OCI-LY3 (cell line): ENCODE results near the gene UBE2QL1.

Experiments used
- H2AFZ ChIP-seq: fragments of 200-600, 300-600 bp; shearing (Covaris generic); 2 replicates; pipeline ENCODE4 v1.6.0; 2014; ENCODE audit warnings: antibody characterized with exemption, low read depth, low read length
- H3K27ac ChIP-seq: fragments of 200-600, 300-600 bp; sonication (generic); 2 replicates; pipeline ENCODE4 v1.5.1; 2014; ENCODE audit warnings: mild to moderate bottlenecking, low read length, moderate library complexity, mixed read lengths
- H3K27me3 ChIP-seq: fragments of 200-600, 300-600 bp; sonication (generic); 2 replicates; pipeline ENCODE4 v1.6.1; 2014; ENCODE audit warnings: low read depth, low read length, mixed read lengths
- H3K36me3 ChIP-seq: fragments of 200-600, 300-600 bp; sonication (generic); replicated peaks from 2 replicates; pipeline ENCODE3; 2014; ENCODE audit warnings: low read depth, low read length, mixed read lengths
- H3K4me1 ChIP-seq: fragments of 300-600, 200-600 bp; sonication (generic); 2 replicates; pipeline ENCODE4 v1.6.1; 2014; ENCODE audit warnings: low read length, mixed read lengths
- H3K4me2 ChIP-seq: fragments of 200-600, 300-600 bp; sonication (generic); 2 replicates; pipeline ENCODE4 v1.6.1; 2014; ENCODE audit warnings: low read length, mixed read lengths
- H3K4me3 ChIP-seq: fragments of 300-600, 200-600 bp; sonication (generic); 2 replicates; pipeline ENCODE4 v1.5.1; 2014; ENCODE audit warnings: antibody characterized with exemption, mild to moderate bottlenecking, low read length, moderate library complexity
- H3K79me2 ChIP-seq: fragments of 300-600, 200-600 bp; shearing (Covaris generic); 2 replicates; pipeline ENCODE4 v1.6.1; 2014; ENCODE audit warnings: mild to moderate bottlenecking, low read length, mixed read lengths
- H3K9ac ChIP-seq: fragments of 300-600, 200-600 bp; shearing (Covaris generic); 2 replicates; pipeline ENCODE4 v1.6.0; 2014; ENCODE audit warnings: mild to moderate bottlenecking, low read length, moderate library complexity
- H3K9me3 ChIP-seq: fragments of 200-600, 300-600 bp; shearing (Covaris generic); 2 replicates; pipeline ENCODE4 v1.6.1; 2014; ENCODE audit warnings: low read length, mixed read lengths; ENCODE audit not compliant: insufficient read depth
- H4K20me1 ChIP-seq: fragments of 200-600, 300-600 bp; sonication (generic); 2 replicates; pipeline ENCODE4 v1.6.1; 2016; ENCODE audit warnings: low read length, mixed read lengths; ENCODE audit not compliant: insufficient read depth
- EZH2phosphoT487 ChIP-seq: fragments of 200-600 bp; shearing (Covaris generic); IDR thresholded peaks from 2 replicates; pipeline ENCODE4 v1.6.1; 2018; ENCODE audit warnings: antibody characterized with exemption, mixed run types, low read depth
- TF ChIP-seq, protein P1 (sequence below): fragments of 200-600, 300-600 bp; sonication (generic); IDR thresholded peaks from 2 replicates; pipeline ENCODE4 v1.5.1; 2014; ENCODE audit warnings: antibody characterized with exemption, low read length, low read depth

UBE2QL1 gene

DNA sequence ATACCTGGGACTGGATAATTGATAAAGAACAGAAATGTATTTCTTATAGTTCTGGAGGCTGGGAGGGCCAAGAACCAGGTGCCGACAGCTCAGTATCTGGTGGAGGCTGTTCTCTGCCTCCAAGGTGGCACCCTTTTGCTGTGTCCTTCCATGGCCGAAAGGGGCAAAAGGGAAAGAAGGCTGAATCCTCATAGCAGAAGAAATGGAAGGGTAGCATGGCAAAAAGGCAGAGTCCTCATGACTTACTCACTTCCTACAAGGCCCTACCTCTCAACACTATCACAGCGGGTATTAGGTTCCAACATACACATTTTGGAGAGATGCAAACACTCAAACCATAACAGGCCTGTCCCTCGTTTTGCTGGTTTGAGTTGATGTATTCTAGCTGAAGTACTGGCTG, 45.2 kb upstream of the UBE2QL1 start:
- Histone ChIP-seq H3K4me2 (peak overlapping the region; percentile 49; the same call in 1 of the 2 replicates), H3K4me1 (peaks cover 19% of the 10 kb centered on the region), H4K20me1 (no peaks in the 10 kb centered on the region), H3K9me3 (no peaks in the 10 kb centered on the region), H3K27me3 (no peaks in the 10 kb centered on the region), H2AFZ (no peak overlapping the region), H3K79me2 (no peaks in the 10 kb centered on the region), H3K4me3 (no peak overlapping the region), H3K9ac (no peak overlapping the region), H3K27ac (no peak overlapping the region), H3K36me3 (no peaks in the 10 kb centered on the region)
- TF ChIP-seq EZH2phosphoT487: no peak
- TF ChIP-seq, protein P1, sequence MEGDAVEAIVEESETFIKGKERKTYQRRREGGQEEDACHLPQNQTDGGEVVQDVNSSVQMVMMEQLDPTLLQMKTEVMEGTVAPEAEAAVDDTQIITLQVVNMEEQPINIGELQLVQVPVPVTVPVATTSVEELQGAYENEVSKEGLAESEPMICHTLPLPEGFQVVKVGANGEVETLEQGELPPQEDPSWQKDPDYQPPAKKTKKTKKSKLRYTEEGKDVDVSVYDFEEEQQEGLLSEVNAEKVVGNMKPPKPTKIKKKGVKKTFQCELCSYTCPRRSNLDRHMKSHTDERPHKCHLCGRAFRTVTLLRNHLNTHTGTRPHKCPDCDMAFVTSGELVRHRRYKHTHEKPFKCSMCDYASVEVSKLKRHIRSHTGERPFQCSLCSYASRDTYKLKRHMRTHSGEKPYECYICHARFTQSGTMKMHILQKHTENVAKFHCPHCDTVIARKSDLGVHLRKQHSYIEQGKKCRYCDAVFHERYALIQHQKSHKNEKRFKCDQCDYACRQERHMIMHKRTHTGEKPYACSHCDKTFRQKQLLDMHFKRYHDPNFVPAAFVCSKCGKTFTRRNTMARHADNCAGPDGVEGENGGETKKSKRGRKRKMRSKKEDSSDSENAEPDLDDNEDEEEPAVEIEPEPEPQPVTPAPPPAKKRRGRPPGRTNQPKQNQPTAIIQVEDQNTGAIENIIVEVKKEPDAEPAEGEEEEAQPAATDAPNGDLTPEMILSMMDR: no peak

DNA sequence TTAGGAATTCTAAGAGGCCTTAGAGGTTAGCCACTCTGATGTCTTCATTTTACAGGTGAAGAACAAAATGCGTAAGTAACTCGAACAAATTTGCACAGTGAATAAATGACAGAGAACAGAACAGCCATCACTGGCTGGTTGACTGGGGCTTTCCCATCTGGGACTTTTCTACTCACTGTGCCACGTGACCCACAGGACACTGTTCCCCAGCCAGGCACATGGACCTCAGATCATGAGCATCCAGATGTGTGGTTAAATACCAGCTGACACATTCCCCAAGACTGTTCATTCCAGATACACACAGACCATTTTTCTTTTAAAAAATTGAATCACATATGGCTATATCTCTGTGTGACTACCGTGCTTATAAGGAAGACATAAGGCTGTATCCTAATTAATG, 44.5 kb upstream of the UBE2QL1 start:
- H3K79me2 ChIP-seq: no peaks in the 10 kb centered on the region
- H3K27ac ChIP-seq: no peak overlapping the region
- no peaks in the 10 kb centered on the region for H3K27me3 ChIP-seq
- TF ChIP-seq EZH2phosphoT487: no peak
- no peak overlapping the region for H3K4me3 ChIP-seq
- H3K4me2 ChIP-seq: peak overlapping the region; percentile 49
- H4K20me1 ChIP-seq: no peaks in the 10 kb centered on the region
- peaks cover 19% of the 10 kb centered on the region for H3K4me1 ChIP-seq
- no peaks in the 10 kb centered on the region for H3K36me3 ChIP-seq
- H2AFZ ChIP-seq: no peak overlapping the region
- no peak overlapping the region for H3K9ac ChIP-seq
- H3K9me3 ChIP-seq: no peaks in the 10 kb centered on the region

DNA sequence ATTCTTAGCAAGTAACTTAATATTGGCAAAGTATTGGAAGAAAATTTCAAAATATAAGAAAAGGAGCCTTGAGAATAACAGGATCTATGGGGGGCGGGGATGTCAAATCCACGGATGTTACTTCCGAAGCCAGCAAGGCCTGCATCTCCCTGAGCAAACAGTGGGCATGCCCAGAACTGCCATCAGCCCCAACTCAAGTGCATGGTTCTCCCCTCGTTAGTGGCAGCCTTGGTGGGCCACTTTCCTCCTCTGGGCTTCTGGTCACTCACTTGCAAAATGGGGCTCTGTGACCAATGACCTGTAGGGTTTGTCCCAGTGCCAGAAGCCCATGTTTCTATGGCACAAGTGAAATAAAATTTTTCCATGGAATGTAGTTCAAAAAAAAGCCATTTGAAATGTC, 43.1 kb upstream of the UBE2QL1 start:
- no peak overlapping the region for H2AFZ ChIP-seq
- H3K36me3 ChIP-seq: no peaks in the 10 kb centered on the region
- H3K27ac ChIP-seq: no peak overlapping the region
- no peaks in the 10 kb centered on the region for H3K79me2 ChIP-seq
- H3K4me2 ChIP-seq: no peak overlapping the region
- H3K27me3 ChIP-seq: no peaks in the 10 kb centered on the region
- no peak overlapping the region for H3K9ac ChIP-seq
- no peak for TF ChIP-seq EZH2phosphoT487
- TF ChIP-seq, protein P1: no peak
- H3K9me3 ChIP-seq: no peaks in the 10 kb centered on the region
- no peaks in the 10 kb centered on the region for H4K20me1 ChIP-seq
- no peak overlapping the region for H3K4me3 ChIP-seq
- peaks cover 19% of the 10 kb centered on the region for H3K4me1 ChIP-seq

DNA sequence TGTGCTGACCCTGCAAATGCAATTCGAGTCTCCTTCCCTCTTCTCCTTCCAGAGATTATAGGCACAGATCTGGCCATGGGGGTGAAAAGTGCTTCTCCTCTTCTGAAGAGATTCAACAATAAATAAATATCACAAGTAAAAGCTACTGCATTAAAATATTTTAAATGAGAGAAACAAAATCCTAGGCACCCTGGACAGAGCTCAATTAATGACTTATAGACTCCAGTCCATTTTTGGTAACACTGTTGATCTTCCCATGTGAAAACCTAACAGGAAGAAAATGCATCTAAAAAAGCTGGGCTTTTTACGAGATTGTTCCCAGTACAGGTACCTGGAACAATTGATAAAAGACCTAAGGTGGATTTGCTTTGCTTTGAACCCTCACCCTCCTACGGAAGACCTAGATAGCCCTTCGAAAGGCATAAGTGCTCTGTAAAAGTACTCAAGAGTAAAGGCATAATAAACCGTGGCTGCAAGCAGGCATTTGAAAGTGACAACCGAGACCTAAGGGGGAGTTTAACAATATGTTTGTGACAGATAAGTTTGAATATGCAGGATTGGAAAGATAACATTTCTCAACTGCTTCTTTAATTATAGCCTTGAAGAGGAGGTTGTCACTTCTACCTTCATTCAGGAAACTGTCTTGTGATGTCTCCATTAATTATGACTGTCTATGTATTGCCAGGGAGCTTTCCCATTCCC, 41.0 kb upstream of the UBE2QL1 start:
- H3K4me2 ChIP-seq: no peak overlapping the region
- peaks cover 19% of the 10 kb centered on the region for H3K4me1 ChIP-seq
- no peak overlapping the region for H3K27ac ChIP-seq
- H3K27me3 ChIP-seq: peaks cover 5% of the 10 kb centered on the region; the same call in 1 of the 2 replicates
- H2AFZ ChIP-seq: no peak overlapping the region
- no peaks in the 10 kb centered on the region for H4K20me1 ChIP-seq
- H3K9ac ChIP-seq: no peak overlapping the region
- no peak for TF ChIP-seq EZH2phosphoT487
- TF ChIP-seq, protein P1: no peak
- no peaks in the 10 kb centered on the region for H3K36me3 ChIP-seq
- no peak overlapping the region for H3K4me3 ChIP-seq
- H3K9me3 ChIP-seq: no peaks in the 10 kb centered on the region
- H3K79me2 ChIP-seq: no peaks in the 10 kb centered on the region
